ENCODE data around the gene GOPC. TPM values are rescaled to one million over a fixed set of nuclear protein-coding genes. Genes with fewer than 3 reads are reported as not detected.

Gene GOPC
- total and polyA plus RNA-seq, 2 donors (not counting 1 experiment from before 2014, with no cell fraction given): 8.9 to 26.7 TPM

DNA sequence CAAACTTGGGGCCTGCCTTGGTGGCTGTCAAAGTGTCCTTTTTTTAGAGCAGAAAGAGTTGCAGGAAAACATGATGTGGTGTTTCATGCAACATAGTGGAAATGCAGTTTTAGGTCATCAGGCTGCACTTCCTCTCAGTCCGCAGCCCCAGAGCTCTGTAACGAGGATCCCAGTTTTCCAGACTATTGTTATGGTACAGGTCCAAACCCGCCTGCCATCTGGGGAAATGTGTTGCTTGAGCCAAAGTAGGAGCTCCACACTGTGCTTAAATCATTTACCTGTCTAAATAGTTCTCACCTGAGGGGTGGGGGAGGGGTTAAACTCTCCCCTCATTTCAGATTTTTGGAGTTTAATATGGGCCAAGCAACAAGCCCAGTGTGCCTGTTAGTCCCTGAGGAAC lies 59.8 kb downstream of the GOPC start:
- no peaks in the 10 kb centered on the region for H3K9me3 Mint-ChIP-seq (ENCODE audit: insufficient read depth)
- DNase-seq: no peak

GRCh38 chr6:117540670-117541069 lies 61.6 kb downstream of the GOPC start:
- H4K20me1 ChIP-seq (ENCODE audit: control insufficient read depth, insufficient read depth, low read length, poor library complexity, severe bottlenecking): no peaks in the 10 kb centered on the region
- ATAC-seq (ENCODE audit: low read depth): no peak
- no peak overlapping the region for H3K4me3 ChIP-seq (ENCODE audit: control extremely low read depth in 1 of 5, extremely low read depth in 1 of 5, insufficient read depth in 1 of 5, low read depth in 2 of 5, low read length in 4 of 5)
- DNase-seq: no peak
- 100% methylated on average over 2 of the region's 8 CpGs for WGBS (ENCODE audit: insufficient coverage)
- no peak overlapping the region for H3K27ac ChIP-seq (ENCODE audit: low read length in 2 of 2)
- no peaks in the 10 kb centered on the region for H3K36me3 ChIP-seq (replicated peaks in 1 of 2; ENCODE audit: control extremely low read depth in 1 of 2, control insufficient read depth in 1 of 2, extremely low read depth in 1 of 2, insufficient read depth in 2 of 2, low read length in 1 of 2)
- H3K4me1 ChIP-seq (ENCODE audit: control insufficient read depth in 2 of 2, insufficient read depth in 2 of 2, low read length in 2 of 2): no peaks in the 10 kb centered on the region
- TF ChIP-seq, protein P1, sequence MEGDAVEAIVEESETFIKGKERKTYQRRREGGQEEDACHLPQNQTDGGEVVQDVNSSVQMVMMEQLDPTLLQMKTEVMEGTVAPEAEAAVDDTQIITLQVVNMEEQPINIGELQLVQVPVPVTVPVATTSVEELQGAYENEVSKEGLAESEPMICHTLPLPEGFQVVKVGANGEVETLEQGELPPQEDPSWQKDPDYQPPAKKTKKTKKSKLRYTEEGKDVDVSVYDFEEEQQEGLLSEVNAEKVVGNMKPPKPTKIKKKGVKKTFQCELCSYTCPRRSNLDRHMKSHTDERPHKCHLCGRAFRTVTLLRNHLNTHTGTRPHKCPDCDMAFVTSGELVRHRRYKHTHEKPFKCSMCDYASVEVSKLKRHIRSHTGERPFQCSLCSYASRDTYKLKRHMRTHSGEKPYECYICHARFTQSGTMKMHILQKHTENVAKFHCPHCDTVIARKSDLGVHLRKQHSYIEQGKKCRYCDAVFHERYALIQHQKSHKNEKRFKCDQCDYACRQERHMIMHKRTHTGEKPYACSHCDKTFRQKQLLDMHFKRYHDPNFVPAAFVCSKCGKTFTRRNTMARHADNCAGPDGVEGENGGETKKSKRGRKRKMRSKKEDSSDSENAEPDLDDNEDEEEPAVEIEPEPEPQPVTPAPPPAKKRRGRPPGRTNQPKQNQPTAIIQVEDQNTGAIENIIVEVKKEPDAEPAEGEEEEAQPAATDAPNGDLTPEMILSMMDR (IDR thresholded peaks at IDR 0.05): no peak
- no peak for TF ChIP-seq EZH2 (IDR thresholded peaks at IDR 0.05; ENCODE audit: borderline replicate concordance, insufficient read depth, low read depth, low read length, poor library complexity, severe bottlenecking)
- intact Hi-C loops (cut with micrococcal nuclease): no loop called here
- H3K9ac ChIP-seq (ENCODE audit: low read length): no peak overlapping the region
- no peaks in the 10 kb centered on the region for H3K9me3 ChIP-seq (ENCODE audit: control extremely low read depth in 1 of 3, control insufficient read depth in 2 of 3, insufficient read depth in 1 of 3, low read length in 2 of 3)
- POLR2A ChIA-PET: no interaction called here
- H3K9me3 Mint-ChIP-seq (ENCODE audit: insufficient read depth): no peaks in the 10 kb centered on the region
- peaks cover 0 to 4% (median 0%) of the 10 kb centered on the region in 4 experiments for H3K27me3 ChIP-seq (replicated peaks in 1 of 4; ENCODE audit: control extremely low read depth in 1 of 4, control insufficient read depth in 3 of 4, insufficient read depth in 4 of 4, low read length in 3 of 4)
- H2AFZ ChIP-seq (ENCODE audit: insufficient read depth, low read depth, low read length, poor library complexity, severe bottlenecking): no peak overlapping the region
- H3K79me2 ChIP-seq (ENCODE audit: control insufficient read depth, insufficient read depth, low read length): no peaks in the 10 kb centered on the region
- H3K4me2 ChIP-seq (replicated peaks; ENCODE audit: low read depth, low read length, poor library complexity, severe bottlenecking): no peak overlapping the region
- H3K4me1 Mint-ChIP-seq: no peaks in the 10 kb centered on the region
- H3K4me3 Mint-ChIP-seq: no peak overlapping the region
- CTCF ChIA-PET: no interaction called here
- no peak overlapping the region for H3K27ac Mint-ChIP-seq
- H3K27me3 Mint-ChIP-seq: peaks cover 21% of the 10 kb centered on the region

More for the DNA sequence above, 59.8 kb downstream of the GOPC start:
- Histone ChIP-seq H3K4me1 (ENCODE audit: control insufficient read depth in 2 of 2, insufficient read depth in 2 of 2, low read length in 2 of 2) (peaks cover 2 to 5% of the 10 kb centered on the region in 2 donors), H3K27me3 (replicated peaks in 1 of 4; ENCODE audit: control extremely low read depth in 1 of 4, control insufficient read depth in 3 of 4, insufficient read depth in 4 of 4, low read length in 3 of 4) (peaks cover 0 to 9% (median 0%) of the 10 kb centered on the region in 4 experiments), H3K9me3 (ENCODE audit: control extremely low read depth in 1 of 3, control insufficient read depth in 2 of 3, insufficient read depth in 1 of 3, low read length in 2 of 3) (peaks cover 0 to under 1% (median 0%) of the 10 kb centered on the region in 3 donors), H3K9ac (ENCODE audit: low read length) (no peak overlapping the region), H3K36me3 (replicated peaks in 1 of 2; ENCODE audit: control extremely low read depth in 1 of 2, control insufficient read depth in 1 of 2, extremely low read depth in 1 of 2, insufficient read depth in 2 of 2, low read length in 1 of 2) (no peaks in the 10 kb centered on the region), H4K20me1 (ENCODE audit: control insufficient read depth, insufficient read depth, low read length, poor library complexity, severe bottlenecking) (no peaks in the 10 kb centered on the region), H3K4me3 (ENCODE audit: control extremely low read depth in 1 of 5, extremely low read depth in 1 of 5, insufficient read depth in 1 of 5, low read depth in 2 of 5, low read length in 4 of 5) (no peak overlapping the region), H3K27ac (ENCODE audit: low read length in 2 of 2) (no peak overlapping the region), H2AFZ (ENCODE audit: insufficient read depth, low read depth, low read length, poor library complexity, severe bottlenecking) (no peak overlapping the region), H3K79me2 (ENCODE audit: control insufficient read depth, insufficient read depth, low read length) (no peaks in the 10 kb centered on the region), H3K4me2 (replicated peaks; ENCODE audit: low read depth, low read length, poor library complexity, severe bottlenecking) (no peak overlapping the region)
- H3K4me3 Mint-ChIP-seq: no peak overlapping the region
- peaks cover 24% of the 10 kb centered on the region for H3K27me3 Mint-ChIP-seq
- 100% methylated on average over 2 of the region's 3 CpGs for WGBS (ENCODE audit: insufficient coverage)
- peaks cover 3% of the 10 kb centered on the region for H3K4me1 Mint-ChIP-seq
- ATAC-seq (ENCODE audit: low read depth): no peak
- intact Hi-C loops (cut with micrococcal nuclease): no loop called here
- no peak overlapping the region for H3K27ac Mint-ChIP-seq
- TF ChIP-seq EZH2 (IDR thresholded peaks at IDR 0.05; ENCODE audit: borderline replicate concordance, insufficient read depth, low read depth, low read length, poor library complexity, severe bottlenecking): no peak
- TF ChIP-seq, protein P1 (IDR thresholded peaks at IDR 0.05): no peak
- CTCF ChIA-PET: no interaction called here
- POLR2A ChIA-PET: no interaction called here
